ENCODE results near the gene RGL1. TPM values are rescaled to one million over a fixed set of nuclear protein-coding genes. Genes with fewer than 3 reads are reported as not detected.

The RGL1 gene
- total RNA-seq, 1 experiment from 2014 or later = 18.3 TPM

GRCh38 chr1:183954496-183954895 lies 149.6 kb downstream of the RGL1 start:
- no peak for DNase-seq (ENCODE audit: low read depth)

- peak; percentile 87 for DNase-seq (ENCODE audit: low read depth)
These were observed 151.8 kb downstream of the RGL1 start for GRCh38 chr1:183956559-183957188.

- DNase-seq (ENCODE audit: low read depth) = no peak
These were observed 152.4 kb downstream of the RGL1 start for GRCh38 chr1:183957216-183957830.

GRCh38 chr1:183958958-183959357 lies 154.0 kb downstream of the RGL1 start:
- no peak for DNase-seq (ENCODE audit: low read depth)

GRCh38 chr1:183961132-183961531 lies 156.2 kb downstream of the RGL1 start:
- DNase-seq (ENCODE audit: low read depth) = no peak

- no peak for DNase-seq (ENCODE audit: low read depth)
These were observed 158.0 kb downstream of the RGL1 start for GRCh38 chr1:183962903-183963302.

GRCh38 chr1:183965726-183966125 lies 160.8 kb downstream of the RGL1 start:
- no peak for DNase-seq (ENCODE audit: low read depth)

GRCh38 chr1:183966487-183966886 lies 161.6 kb downstream of the RGL1 start:
- peak; percentile 25 for DNase-seq (ENCODE audit: low read depth)

GRCh38 chr1:183967914-183968313 lies 163.0 kb downstream of the RGL1 start:
- DNase-seq (ENCODE audit: low read depth) = no peak

GRCh38 chr1:183968386-183968785 lies 163.5 kb downstream of the RGL1 start:
- no peak for DNase-seq (ENCODE audit: low read depth)

GRCh38 chr1:183970516-183971300 lies 165.8 kb downstream of the RGL1 start:
- no peak for DNase-seq (ENCODE audit: low read depth)

- DNase-seq (ENCODE audit: low read depth) = no peak
These were observed 170.7 kb downstream of the RGL1 start for GRCh38 chr1:183975651-183976050.

- DNase-seq (ENCODE audit: low read depth) = no peak
These were observed 172.8 kb downstream of the RGL1 start for GRCh38 chr1:183977717-183978116.

Other genes with a start within 250 kb of the RGL1 start
- 10.8 and 17.1 TPM in 2 replicates for gene NCF2, start 214.7 kb upstream of the RGL1 start, total RNA-seq (2014; rRNA removed; shearing (Covaris generic))
- 293 and 409 TPM in 2 replicates for gene ARPC5, start 169.3 kb upstream of the RGL1 start, total RNA-seq (2014; rRNA removed; shearing (Covaris generic))
- not detected in 2 replicates for gene APOBEC4, start 151.8 kb upstream of the RGL1 start, total RNA-seq (2014; rRNA removed; shearing (Covaris generic))
- 1.7 and 1.9 TPM in 2 replicates for gene COLGALT2, start 232.6 kb downstream of the RGL1 start, total RNA-seq (2014; rRNA removed; shearing (Covaris generic))
- 53.9 and 58.9 TPM in 2 replicates for gene TSEN15, start 246.6 kb downstream of the RGL1 start, total RNA-seq (2014; rRNA removed; shearing (Covaris generic))

All from M059J (cell line).